ENCODE measurements around the gene HLA-DOA.

HLA-DOA gene

DNA sequence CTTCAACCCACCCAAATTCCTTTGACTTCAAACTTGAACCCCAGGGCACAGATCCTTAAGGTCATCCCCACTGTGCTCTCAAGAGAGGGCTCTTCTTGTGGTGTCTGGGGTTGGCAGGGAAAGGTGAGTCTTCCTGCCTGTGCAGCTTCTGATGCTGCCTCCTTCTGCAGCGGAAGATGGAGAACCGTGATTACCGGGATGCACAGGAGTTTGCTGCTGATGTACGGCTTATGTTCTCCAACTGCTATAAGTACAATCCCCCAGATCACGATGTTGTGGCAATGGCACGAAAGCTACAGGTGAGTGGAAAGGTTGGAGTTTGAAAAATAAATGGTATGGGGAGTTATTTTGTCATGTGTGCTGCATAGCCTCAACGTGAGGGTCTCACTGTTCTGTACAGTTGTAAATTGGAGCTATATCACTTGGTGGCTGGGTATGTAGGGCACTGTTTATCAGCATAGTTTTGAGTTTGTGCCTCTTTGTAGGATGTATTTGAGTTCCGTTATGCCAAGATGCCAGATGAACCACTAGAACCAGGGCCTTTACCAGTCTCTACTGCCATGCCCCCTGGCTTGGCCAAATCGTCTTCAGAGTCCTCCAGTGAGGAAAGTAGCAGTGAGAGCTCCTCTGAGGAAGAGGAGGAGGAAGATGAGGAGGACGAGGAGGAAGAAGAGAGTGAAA lies 32.0 kb downstream of the HLA-DOA start:
- no peak for DNase-seq

GRCh38 chr6:32976334-32977069 lies 32.9 kb downstream of the HLA-DOA start:
- DNase-seq = no peak

DNA sequence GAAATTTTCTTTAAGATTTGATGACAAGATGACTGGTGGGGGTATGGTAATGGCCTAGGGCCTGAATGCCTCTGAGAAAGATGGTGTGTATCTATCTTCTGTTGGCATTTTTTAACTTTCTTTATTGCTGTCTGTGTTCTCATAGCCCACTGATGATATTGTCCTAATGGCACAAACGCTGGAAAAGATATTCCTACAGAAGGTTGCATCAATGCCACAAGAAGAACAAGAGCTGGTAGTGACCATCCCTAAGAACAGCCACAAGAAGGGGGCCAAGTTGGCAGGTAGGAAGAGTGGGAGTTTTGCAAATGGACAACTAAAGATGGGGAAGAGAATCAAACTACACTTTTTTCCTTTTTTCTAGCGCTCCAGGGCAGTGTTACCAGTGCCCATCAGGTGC lies 33.5 kb downstream of the HLA-DOA start:
- no peak for DNase-seq

GRCh38 chr6:32974541-32975308 lies 34.7 kb downstream of the HLA-DOA start:
- no peak for DNase-seq

DNA sequence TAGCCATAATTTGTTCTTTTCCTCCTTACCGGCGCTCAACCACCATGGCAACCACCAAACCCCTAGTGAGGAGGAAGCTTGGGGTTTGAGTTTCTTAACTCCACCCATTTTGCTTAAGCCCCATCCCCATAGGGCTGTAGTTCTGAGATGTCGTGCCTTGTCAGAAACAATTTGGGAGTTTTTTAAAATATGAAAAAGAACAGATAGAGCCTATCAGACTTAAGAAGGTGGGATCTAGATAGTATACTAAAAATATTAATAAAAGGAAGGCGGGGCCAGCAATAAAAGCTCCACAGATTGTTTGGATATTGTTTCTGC lies 35.4 kb downstream of the HLA-DOA start:
- peak in 1 of 2 experiments; percentile 5 for DNase-seq

- peak; percentile 52 to 56 for DNase-seq
These were observed 36.0 kb downstream of the HLA-DOA start for GRCh38 chr6:32973144-32974015.

GRCh38 chr6:32972353-32973143 lies 36.8 kb downstream of the HLA-DOA start:
- no peak for DNase-seq

DNA sequence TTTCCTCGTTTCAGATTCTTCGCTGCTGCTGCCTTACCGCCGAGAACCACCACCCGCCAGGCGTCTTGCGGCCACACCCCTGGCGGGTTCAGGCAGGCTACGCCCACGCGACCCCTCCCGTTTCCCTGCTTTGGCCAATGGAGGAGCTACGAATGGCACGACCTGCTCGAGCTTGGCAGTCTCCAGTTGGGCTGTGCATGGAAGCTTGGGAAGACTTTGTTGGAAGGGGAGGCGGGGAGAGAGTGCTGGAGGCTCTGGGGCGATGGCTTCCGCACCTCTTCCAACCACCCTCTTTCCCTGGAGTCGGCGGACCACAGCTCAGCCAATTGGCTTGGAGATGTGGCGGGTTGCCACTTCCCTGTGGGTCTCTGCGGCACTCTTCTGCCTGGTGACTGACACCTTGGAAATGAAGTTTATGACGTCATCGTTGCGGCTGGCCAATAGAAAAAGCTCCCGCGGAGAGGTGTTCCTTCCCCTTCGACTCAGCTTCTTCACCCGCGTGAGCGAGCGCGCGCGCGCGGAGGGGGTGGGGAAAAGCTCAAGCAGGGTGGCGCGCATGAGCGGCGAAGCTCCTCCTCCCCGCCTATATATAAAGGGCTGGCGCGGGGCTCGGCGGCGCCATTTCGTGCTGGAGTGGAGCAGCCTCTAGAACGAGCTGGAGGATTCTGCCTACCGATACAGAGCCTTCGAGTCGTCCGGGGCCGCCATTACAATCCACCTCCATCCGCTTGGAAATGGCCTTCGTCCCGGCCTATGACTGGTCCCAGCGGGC lies 37.6 kb downstream of the HLA-DOA start:
- DNase-seq = peak; percentile 99

DNA sequence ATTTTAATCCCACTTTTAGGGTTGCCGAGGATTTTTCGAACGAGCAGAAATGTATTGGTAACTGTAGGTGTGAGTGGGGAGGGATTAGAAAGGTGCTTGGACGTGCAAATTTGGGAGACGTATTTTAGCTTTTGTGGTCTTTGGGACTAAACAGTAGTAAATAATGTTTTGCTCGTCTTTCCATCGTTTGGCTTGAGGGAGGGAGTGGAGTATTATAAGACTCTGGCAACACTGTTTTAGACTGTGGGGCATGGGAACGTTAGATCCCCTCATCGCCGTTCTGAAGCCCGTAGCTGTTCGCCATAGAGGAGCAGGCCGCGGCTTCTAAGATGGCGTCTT lies 38.2 kb downstream of the HLA-DOA start:
- no peak for DNase-seq

DNA sequence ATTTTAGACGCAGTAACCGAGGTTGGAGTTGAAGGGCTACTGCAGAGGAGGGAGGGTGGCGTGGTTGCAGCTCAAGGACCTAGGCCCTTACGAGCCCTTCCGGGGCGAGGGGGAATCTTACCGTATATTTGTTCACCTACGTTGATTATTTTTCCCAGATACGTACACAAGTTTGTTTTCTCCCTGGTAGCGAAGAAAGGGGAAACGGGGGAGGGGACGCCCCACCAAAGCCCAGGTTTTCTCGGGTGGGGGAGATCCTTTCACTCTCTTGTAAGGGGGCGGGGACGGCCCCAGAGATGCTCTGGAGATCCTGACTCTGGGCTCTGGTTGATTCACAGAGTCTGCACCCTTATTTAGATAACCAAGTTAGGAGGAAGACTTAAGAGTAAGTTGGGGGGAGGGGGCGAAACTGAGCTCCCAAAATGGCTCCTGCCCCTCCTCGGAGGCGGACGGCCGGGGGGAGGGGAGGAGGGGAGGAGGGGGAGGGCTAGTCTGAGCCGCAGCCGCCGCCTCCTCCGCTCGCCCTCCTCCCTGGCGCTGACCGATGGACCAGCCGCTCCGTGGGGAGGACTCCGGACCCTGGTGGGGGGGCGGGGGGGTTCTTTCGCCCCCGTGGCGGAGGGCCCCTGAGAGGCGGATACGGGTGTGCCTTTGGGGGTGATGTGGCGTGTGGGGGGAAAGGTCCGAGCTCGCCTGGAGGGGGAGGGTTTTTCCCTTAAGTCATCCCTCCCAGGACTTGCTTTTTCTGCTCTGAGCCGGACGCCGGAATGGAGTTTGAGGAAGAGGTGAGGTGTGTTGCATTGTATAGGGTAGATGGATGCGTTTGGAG lies 38.8 kb downstream of the HLA-DOA start:
- DNase-seq = peak; percentile 71 to 73

DNA sequence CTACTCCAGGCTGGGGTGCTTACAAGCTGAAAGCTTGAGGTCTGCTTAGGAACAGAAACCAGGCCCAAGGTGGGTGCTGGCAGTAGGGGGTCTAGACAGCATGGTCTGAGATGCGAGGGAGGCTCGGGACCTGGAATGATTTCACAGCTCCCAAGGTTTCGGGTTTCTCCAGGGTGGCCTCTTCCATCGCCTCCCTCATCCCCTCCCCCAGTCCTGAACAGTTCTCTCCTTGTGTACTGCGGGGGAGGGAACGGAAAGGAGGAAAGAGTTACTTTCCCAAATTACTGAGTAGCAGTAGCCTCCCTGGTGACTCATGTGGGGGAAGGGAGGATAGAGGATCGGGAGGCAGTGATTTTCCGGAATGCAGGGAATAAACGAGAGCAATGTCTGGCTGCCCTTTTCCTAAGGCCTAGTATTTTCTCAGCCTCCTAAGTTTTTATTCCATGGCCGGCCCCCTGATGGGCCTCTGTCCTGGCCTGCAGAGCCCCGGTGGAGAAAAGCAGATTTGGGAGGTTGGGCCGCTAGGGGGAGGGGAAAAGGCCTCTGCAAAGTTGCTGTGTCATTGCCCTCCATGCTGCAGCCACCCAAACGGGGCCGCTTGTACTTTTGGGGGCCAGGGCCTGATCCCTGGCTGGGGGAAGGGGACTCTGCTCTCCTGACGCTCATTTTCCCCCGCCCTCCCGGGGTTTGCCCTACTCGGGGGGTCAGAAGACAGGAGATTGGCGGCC lies 39.5 kb downstream of the HLA-DOA start:
- DNase-seq = peak; percentile 57 to 79

DNA sequence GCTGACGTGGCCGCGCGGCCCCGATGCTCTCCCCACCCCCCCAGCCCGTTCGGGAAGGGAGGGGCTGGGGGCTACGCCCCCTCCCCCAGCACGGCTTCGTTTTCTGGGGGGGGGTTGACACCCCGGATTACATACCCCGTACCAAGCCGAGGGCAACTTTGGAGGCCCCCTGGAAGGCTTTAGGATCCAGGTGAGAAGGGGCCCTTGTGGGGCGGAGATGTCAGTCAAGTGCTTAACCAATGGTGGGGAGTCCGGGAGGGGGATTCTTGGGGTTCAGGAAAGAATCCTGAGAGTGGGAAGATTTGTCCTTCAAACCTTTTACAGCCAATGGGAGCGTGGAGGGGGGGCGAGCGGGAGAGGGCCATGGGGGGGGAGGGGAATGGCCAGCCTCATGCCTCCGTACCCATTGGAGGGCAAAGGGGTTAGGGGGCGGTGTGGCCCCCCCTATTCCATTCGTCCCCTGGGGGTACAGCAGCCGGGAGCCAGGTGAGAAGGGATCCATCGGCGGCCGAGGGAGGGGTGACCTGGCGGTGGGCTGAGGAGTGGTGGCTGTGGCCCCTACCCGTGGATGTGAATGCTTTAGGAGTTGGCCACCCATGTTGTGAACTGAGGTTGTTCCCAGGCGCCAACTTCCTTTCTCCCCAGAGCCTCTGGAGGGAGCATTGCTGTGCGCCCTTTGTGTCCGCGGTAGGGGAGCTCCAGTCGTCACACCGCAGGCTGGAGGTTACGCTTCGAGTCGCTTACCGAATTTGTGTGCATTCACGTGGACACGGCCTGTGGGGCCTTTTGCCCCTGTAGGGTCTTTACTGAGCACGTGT lies 40.3 kb downstream of the HLA-DOA start:
- peak; percentile 81 to 88 for DNase-seq

DNA sequence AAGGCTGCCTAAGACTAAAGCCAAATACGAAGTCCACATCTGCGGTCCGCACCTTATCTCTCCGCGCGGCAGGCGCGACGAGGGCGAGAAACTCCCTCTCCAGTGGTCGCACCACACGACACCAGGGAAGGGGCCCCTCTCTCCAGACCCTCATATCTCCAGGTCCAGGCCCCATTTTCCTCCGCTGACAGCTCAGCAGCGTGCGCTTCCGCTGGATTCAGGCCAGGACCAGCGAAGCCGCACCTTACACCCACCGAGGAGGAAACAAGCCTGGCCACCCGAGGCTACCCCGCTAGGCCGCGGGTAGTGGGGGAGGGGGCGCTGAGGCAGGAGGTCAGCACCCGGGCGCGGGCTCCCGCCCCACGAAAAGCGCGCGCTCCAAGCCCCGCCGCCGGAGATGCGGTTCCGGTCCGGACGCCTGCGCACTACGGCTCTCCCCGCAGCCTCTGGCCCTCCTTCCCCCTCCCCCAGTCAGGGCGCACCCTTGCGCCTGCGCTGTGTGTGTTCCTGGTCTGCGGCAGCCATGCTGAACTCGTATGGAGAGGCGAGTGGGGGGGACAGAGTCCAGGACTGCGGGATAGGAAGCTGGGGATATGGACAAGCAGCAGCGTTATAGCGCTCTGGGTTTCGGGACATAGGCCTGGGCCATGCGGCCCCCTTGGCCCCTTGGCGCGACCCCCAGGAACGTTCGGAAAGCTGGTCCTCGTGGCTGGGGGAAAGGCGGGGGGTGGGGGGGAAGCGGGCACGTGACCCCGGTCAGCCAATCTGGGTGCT lies 41.1 kb downstream of the HLA-DOA start, which contains the start of gene BRD2:
TSS of gene BRD2 (plus strand) at position 502 of the 774 bp plus-strand sequence. CDS start 4,305 bp downstream, outside the sequence.
- peak; percentile 95 to 97 for DNase-seq

GRCh38 chr6:32967151-32968091 lies 42.0 kb downstream of the HLA-DOA start:
- DNase-seq = peak; percentile 23 to 76

GRCh38 chr6:32964776-32965175 lies 44.6 kb downstream of the HLA-DOA start:
- DNase-seq = no peak

DNA sequence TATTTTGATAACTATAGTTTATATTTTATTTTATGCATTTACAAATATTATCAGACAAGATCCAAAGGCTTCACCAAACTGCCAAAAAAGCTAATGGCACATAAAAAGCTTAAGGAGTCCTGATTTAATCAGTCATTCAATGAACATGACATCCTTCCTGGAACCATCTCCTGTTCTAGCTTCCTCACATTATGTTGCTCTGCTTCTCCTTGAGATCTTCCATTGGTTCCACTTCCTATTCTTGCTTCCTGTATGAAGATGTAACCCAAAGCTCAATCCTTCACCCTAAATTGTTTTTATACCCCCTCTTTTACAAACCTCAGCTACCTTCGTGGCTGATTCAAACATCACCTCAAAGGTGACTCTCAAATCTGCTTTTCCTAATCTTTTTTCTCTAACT lies 45.5 kb downstream of the HLA-DOA start:
- no peak for DNase-seq
